Urothelium cell line (cell line): ENCODE results near the gene OR10H5.
"Not testable (repeated sequence)": the region's sequence is repeated elsewhere in the genome, so short reads cannot be mapped to it uniquely, and the experiment has no call there.

Experiments used
- DNase-seq: peaks from one replicate; pipeline ENCODE4 v3.0.0; 2011; ENCODE audit warnings: low spot score, mixed read lengths
- FAIRE-seq: peaks from 2 replicates; lab custom pipeline; 2011; peaks lifted over from hg19 to GRCh38; lab: Jason Lieb, UNC

Gene OR10H5, protein sequence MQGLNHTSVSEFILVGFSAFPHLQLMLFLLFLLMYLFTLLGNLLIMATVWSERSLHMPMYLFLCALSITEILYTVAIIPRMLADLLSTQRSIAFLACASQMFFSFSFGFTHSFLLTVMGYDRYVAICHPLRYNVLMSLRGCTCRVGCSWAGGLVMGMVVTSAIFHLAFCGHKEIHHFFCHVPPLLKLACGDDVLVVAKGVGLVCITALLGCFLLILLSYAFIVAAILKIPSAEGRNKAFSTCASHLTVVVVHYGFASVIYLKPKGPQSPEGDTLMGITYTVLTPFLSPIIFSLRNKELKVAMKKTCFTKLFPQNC

DNA sequence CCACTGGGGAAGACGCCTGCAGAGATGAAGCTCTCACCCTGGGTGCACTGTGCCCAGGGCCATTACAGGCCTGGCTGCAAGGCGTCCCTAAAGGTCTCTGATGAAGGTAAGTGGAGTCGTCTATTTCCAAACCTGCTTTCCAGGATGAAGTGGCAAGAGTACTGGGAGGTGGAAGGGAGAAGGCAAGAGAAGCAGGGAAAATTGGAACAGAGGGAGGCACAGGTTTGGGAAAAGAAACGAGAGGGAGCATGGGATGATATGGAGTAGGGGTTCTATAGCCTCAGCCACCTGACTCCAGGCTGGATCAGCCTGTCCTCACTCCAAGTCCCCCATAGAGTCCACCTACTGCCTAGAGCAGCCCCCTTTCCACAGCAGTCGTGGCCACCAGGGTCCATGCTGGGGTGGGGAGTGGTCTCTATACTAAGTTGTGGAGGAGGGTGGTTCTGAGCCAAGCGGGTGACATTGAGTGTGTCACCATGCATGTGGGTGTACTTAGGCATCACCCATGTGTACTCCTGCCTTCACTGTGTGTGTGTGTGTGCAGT lies at the start of gene OR10H5:
OR10H5 (plus strand) TSS at position 51 of the 545 bp plus-strand sequence. CDS start 6,388 bp downstream, outside the sequence.
- no peak for DNase-seq
- FAIRE-seq = no peak

DNA sequence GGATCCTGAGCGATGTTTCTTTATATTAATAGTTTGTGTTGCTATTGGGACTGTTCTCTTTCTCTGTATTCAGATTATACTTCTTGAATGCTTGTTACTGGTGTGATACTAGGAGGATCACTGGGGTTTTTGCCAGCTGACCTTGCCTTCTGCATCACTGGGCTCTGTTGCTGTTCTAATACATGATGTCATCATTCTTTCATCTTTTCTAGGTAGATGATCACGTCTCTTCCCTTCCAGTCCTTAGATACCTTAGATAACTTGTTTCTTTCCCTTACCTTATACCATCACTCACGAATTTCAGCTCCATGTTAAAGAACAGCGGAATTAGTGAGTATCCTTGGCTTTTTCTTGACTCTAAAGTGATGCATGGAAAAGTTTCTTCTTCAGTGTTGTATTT lies 49.7 kb upstream of the OR10H5 start, which contains the start of gene OR10H3:
OR10H3 (plus strand) TSS at position 264 of the 400 bp plus-strand sequence. CDS start 3,408 bp downstream, outside the sequence.
- DNase-seq = no peak
- no peak for FAIRE-seq

DNA sequence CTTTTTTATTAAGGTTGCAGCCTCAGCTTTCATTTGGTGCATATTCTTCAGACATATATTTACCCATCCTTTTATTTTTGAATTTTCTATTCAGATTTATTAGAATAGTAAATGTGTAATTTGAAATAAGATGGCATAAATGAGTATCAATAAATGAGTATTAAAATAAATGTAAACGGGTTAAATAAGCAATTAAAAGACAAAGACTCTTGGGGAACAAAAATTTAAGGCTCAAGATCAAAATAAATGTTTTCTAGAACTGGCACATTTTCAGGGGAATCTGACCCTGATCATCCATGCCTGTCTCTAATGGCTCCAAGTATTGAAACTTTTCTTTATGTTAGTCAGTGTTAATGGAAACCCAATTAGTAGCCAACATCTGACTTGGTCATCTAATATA lies 46.7 kb upstream of the OR10H5 start:
- FAIRE-seq (no peak), DNase-seq (no peak)

DNA sequence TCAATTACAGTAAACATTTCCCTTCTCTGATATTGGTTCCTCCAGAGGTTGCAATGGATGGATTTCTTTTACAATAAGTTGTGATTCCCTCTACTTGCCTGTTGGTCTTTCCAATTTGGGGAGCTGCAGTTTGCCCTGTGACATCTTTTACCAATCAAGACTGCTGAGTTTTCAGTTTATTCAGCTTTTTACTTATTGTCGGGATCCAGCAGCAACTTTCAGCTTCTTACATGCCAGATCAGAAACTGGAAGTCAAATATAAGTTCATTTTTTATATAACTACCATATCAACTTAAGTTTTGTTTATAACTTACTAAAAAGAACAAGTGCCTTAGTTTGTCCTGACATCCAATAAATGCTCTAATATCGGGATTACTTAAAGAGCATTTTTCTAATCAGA lies 39.2 kb upstream of the OR10H5 start:
- no peak for FAIRE-seq
- no peak for DNase-seq

DNA sequence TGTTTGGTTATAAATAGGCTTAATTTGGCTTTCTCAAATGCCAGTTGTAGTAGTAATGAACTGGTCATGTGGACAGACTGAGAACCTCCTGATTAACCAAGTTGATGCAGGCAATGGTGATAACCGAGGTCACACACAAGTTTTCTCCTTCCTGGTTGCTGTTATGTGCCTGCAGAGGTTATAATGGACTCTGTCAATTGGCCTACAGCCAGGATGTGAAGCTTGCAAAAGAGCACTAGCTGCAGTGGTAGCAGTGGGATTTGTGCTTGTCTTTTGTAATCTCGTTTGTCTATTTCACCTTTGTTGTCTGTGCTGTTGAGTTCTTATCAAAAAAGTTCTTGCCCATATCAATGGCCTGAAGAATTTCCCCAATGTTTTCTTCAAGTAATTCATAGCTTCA lies 29.1 kb upstream of the OR10H5 start:
- FAIRE-seq (no peak), DNase-seq (no peak)

DNA sequence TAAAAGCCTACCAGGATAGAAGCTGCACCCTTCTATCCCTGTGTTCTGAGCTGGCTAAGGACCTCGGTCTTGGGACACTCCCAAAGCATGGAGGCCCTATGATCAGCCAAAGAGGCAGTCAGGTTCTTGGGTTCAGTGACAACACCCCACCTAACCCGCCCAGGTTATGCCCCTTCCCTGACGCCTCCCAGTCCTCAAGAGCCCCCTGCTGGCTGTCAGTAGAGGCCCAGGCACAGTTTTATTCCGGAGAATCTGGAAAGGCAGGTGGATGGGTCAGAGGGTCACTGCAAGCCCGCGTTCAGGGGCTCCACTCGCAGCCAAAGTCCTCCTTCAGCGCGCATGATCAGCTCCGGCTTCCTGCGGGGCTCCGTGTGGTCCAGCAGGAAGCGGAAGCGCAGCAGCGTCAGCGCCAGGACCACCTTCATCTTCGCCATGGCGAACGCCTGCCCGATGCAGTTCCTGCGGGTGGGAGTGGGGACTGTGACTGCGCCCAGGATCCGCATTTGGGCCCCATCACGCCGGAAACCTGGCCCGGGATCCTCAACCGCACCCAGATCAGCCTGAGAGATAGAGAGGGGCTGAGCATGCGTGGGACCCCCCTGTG lies 27.4 kb upstream of the OR10H5 start:
- FAIRE-seq (no peak), DNase-seq (peak; percentile 26)

DNA sequence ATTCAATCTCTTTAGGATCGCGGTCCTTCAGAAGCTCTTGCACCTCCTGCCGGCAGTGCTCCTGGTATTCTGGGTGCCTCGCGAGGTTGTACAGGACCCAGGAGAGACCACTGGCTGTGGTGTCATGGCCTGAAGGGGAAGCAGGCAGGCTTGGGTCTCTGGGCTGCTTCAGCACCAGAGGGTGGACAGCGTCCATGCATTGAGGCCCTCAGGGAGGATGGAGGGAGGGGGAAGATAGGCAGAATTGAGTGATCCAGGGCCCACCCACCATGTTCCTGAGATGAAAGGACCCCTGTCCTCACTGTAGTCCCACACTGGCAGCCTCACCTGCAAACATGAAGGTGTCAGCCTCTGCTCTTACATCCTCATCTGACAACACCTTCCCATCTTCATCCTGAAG lies 17.9 kb upstream of the OR10H5 start:
- FAIRE-seq = no peak
- DNase-seq = no peak

DNA sequence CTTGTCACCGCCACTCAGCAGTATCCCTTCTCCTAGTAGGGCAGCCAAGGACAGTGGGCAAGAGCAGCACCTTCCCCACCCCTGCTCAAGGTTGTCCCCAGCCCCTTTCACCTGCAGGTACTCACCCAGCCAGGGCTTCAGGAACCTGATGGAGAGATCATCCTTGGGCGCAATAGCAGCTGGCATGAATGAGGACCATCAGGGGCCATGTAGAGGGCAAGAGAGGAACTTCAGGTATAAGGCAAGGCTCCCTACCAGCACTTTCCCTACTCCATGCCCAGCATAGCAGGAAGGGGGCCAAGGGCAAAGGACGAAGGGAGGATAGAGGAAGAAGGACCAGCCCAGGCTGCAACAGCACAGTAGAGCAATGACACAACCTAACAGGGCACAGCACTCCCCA lies 13.3 kb upstream of the OR10H5 start:
- not testable (repeated sequence) for FAIRE-seq, DNase-seq

DNA sequence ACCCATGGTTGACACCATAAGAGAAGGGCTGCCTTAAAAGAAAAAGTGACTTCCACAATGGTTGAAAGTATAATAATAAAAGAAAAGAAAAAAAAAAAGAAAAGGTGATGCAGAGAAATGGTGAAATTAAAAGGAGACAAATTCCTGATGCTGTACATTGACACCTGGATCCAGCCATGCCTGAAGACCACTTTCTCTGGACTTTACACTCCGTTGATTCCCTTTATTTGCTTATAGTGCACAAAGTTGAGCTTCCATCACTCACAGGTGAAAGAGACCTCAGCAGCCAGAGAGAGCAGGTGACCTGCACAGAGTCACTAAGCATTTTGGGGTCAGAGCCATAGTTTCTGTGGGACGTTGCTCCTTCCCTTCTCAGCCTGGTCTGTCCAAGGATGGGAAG lies 12.2 kb upstream of the OR10H5 start:
- FAIRE-seq (no peak), DNase-seq (no peak)

DNA sequence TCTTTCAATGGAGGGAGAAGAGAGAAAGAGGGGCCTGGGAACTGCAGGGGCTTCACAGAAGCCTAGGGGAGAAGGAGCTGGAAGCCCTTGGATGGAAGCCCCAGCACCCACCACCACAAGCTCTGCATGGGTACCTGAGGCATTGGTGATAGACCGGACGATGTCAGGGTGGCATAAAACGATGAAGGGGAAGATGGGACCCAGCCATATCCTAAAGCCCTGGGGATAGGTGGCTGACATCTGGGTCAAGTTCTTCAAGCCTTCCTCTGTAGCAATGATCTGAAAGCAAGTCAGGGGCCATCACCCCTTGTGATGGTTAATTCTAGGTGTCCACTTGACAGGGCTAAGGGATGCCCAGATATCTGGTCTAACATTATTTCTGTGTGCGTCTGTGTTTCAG lies 11.2 kb upstream of the OR10H5 start:
- DNase-seq (no peak), FAIRE-seq (no peak)

DNA sequence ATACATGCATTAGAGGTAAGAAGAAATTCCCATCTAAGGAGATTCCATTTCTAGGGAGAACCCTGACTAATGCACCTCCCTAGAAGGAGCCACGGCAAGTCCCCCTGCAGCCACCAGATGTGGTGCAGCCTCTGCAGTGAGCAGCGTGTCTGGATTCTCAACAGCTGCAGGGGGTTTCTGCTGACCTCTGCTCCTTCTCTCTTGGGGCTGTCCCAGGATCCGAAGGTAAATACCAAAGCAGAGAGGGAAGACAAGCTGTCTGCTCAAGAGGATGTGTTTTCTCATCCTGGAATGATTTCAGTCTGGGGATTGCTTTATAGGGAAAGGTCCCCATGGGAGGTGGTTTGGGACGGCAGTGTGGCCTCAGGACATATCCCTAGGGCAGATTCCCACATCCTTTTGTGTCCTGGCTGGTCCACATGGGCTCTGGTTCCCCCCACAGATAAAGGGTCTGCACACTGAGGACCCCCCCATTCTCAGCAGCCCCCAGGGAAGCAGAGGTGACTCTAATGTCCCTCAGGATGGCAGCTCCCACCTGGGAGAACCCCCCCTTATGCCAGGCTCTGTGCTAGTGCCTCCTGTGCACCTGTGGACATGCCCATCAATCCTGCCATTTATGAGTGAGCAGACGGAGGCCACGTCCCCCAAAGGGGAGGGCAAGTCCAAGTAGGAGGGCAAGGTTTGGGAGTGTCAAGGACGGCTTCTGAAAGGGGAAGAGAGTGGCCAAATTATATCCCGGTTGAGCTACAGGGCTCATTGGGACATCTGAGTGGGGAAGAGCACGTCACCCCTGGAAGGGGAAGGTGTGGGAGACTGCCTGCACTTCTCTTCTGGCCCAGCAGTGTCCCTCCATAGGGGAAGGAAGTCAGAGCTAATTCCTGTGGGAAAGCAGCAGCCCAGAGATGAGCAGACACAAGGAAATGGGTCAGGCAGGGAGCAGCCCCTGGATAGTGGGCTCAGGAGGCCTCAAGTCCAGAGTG lies 10.2 kb upstream of the OR10H5 start:
- DNase-seq (no peak), FAIRE-seq (no peak)

DNA sequence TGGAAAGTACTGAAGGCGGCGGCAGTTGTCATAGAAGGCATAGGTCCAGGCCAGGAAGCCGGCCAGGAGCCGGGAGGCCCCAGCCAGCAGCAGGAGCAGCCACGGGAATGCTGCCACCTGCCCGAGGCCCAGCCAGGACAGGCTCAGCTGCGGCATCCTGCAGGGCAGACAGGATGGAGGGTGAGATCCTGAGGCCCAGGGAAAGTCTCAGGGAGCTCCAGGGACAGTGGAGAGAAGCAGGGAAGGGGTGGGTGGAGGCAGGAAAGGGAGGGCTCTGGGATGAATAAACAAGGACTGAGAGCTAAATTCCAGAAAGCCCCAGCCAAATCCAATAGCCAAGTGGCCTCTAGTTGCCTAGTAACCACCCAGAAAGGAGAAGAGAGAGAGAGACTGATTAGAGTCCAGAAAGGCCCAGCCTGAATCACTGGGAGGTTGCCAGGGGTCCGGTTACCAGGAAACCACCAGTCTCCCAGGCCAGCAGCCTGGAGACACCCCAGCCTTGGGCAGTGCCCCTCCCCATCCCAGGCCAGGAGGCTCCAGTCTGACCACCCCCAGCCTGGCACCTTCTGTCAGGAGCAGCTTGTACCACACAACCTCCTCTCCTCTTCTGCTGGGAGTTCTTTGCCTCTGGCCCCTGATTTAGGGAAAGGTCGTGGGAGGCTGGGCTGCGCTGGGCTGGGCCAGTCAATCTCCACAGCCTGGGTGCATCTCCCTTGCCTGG lies 7.5 kb upstream of the OR10H5 start:
- DNase-seq (peak; percentile 26), FAIRE-seq (no peak)

DNA sequence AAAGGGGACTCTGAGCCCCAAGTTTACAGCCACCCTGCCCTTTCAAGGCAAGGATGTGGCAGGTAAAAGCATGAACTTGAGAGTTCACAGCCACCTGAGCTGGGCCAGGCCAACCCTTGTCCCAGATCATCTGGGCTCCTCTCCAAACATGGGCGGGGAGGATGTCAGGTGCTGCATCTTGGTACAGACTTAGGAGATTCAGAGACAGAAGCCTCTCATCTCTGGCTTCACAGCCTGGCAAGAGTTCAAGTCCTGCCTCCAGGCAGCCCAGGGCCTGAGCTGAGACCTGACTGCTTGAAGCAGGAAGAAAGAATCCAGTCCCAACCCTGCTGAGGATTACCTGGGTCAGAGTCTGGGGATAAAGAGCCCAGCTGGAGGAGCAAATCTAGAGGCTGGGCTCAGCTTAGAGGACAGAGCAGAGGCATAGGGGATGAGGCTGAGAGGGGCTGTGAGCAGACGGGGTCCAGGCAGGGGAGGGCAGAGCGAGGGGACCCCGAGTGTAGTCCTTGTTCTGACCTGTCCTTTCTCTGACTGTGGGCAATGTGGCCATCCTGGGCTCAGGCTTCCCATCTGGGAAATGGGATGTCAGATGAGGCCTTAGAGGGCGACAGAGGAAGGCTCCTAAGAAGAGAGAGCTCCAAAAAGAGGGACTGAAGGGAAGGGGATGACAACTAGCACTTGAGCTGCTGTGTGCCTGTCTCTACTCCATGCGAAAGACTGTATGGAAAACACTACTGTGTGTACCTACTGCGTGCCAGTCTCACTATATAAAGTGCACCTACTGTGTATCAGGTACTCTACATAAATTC lies 6.6 kb upstream of the OR10H5 start:
- FAIRE-seq (no peak), DNase-seq (no peak)

DNA sequence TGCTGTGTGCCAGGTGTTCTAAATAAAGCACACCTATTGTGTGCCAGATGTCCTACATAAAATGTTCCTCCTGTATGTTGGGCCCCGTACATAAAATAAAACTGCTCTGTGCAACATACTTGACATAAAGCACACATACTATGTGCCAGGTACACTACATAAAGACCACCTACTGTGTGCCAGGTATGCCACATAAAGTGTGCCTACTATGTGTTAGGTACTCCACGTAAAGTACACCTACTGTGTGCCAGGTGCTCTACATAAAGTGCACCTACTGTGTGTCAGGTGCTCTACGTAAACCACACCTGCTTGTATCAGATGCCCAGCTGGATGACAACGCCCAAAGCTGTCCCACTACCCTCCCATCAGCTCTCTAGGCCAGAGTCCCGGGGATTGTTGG lies 5.8 kb upstream of the OR10H5 start:
- DNase-seq (no peak), FAIRE-seq (no peak)

DNA sequence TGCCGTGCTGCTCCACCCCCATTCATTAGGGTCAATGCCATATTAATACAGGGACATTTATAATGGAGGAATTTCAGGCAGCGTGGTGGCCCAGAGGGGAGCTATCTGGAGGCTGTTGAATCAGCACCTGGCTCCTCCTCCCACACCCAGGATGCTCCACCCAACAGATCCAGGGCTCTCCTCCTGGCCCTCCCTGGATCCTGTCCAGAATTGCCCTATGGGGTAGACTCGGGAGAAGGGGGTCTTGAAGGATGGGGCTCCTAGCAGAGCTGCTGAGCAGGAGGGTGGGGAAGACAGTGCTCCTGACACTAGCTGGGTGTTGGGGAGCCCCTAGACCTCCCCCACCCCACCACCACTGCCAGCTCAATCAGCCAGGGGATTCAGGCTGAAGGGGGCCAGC lies 5.2 kb upstream of the OR10H5 start:
- no peak for DNase-seq
- FAIRE-seq = no peak

DNA sequence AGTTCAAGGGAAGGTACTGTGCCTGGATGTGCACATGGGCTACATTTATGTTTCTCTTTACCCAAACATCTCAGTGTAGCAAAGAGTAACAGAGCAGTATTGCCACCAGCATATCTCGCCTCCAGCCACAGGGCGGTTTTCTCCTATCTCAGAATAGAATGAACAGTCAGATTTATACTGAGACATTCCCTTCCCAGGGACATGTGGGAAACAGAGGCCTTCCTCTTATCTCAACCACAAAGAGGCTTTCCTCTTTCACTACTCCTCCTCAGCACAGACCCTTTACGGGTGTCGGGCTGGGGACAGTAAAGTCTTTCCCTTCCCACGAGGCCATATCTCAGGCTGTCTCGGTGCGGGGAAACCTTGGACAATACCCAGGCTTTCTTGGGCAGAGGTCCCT lies 4.6 kb upstream of the OR10H5 start:
- not testable (repeated sequence) for DNase-seq, FAIRE-seq

DNA sequence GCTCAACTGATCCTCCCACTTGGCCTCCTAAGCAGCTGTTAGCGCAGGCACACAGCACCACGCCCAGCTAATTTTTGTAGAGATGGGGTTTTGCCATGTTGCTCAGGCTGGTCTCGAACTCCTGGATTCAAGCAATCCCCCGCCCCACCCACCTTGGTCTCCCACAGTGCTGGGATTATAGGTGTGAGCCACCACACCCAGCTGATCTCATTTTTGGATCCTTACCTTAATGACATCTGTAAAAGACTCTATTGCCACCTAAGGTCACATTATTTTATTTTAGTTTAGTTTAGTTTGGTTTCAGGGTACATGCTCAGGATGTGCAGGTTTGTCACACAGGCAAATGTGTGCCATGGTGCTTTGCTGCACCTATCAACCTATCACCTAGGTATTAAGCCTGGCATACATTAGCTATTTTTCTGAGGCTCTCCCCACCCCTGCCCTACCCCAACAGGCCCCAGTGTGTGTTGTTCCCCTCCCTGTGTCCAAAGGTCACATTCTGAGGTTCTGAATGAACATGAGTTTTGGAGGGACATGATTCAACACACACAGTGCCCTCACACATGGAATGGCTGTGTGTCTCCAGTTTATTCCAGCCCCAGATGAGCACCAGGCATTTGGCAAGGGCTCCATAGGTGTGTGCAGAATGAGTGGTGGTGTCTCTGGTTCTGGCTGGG lies 1.3 kb downstream of the OR10H5 start:
- FAIRE-seq (no peak), DNase-seq (no peak)

DNA sequence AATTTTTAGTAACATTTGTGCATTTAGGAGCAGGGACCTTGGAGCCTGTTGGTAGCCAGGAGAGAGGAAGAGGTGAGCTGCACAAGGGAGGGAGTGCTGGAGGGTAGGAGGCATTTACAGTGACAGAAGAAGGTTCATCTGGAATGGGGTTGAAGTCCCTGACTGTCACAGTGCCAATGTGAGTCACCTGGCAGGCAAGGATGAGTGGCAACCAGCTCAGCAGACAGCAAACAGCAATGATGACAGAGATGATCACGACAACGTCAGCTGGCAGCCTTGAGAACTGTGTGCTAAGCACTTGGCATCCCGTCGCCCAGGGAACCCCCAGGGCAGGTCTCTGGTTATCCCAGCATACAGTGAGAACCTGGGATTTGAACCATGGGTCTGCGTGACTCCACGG lies 2.6 kb downstream of the OR10H5 start:
- no peak for FAIRE-seq
- DNase-seq = no peak

DNA sequence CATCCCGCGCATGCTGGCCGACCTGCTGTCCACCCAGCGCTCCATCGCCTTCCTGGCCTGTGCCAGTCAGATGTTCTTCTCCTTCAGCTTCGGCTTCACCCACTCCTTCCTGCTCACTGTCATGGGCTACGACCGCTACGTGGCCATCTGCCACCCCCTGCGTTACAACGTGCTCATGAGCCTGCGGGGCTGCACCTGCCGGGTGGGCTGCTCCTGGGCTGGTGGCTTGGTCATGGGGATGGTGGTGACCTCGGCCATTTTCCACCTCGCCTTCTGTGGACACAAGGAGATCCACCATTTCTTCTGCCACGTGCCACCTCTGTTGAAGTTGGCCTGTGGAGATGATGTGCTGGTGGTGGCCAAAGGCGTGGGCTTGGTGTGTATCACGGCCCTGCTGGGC lies 6.8 kb downstream of the OR10H5 start:
- DNase-seq = not testable (repeated sequence)
- peak; percentile 80 for FAIRE-seq
